Activated CD4-positive, alpha-beta T cell treated with anti-CD3 and anti-CD28 coated beads for 4 hours (primary cell): ENCODE data around the gene LIMS3.
"Not testable (repeated sequence)": the region's sequence is repeated elsewhere in the genome, so short reads cannot be mapped to it uniquely, and the experiment has no call there.

Experiments used
- DNase-seq, 2 donors: peaks; one replicate each; pipeline ENCODE4 v3.0.0-alpha.2; 2020

Gene LIMS3, protein sequence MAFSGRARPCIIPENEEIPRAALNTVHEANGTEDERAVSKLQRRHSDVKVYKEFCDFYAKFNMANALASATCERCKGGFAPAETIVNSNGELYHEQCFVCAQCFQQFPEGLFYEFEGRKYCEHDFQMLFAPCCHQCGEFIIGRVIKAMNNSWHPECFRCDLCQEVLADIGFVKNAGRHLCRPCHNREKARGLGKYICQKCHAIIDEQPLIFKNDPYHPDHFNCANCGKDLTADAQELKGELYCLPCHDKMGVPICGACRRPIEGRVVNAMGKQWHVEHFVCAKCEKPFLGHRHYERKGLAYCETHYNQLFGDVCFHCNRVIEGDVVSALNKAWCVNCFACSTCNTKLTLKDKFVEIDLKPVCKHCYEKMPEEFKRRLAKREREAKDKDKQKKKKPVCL

DNA sequence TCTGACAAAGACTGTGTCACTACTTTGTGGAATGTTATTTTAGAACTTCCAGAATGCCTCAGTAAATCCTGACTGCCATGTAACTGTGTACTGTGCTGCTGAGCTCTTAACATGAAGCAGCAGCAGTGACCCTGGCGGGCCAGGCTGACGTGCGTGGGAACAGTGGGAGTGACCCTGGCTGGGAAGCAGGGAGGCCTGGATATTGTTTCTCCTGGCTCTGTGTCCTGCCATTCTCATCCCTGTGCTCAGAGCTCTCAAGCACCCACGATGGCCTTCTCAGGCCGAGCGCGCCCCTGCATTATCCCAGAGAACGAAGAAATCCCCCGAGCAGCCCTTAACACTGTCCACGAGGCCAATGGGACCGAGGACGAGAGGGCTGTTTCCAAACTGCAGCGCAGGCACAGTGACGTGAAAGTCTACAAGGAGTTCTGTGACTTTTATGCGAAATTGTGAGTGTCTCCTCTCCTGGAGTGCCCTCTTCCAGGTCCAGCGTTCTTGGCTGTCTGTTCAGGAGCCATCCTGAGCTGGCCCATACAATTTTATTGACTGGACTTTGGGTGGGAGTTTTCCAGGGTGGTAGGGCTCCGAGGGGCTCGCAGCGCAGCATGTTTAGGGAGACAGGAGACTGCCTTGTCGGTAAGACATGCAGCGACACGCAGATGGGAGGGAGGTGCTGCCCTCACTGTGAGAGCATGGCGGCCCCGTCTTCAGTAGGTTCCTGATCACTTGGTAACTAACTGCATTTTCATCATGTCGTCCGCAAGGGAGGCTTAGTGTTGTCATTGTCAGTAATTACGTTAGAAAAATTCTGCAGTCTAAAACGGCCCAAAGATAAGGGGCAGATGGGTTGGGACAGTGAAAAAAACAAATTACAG is at the start of gene LIMS3:
TSS of gene LIMS3 (plus strand) at position 227 of the 875 bp plus-strand sequence. CDS start at position 268, 41 bp downstream.
- not testable (repeated sequence) for DNase-seq

DNA sequence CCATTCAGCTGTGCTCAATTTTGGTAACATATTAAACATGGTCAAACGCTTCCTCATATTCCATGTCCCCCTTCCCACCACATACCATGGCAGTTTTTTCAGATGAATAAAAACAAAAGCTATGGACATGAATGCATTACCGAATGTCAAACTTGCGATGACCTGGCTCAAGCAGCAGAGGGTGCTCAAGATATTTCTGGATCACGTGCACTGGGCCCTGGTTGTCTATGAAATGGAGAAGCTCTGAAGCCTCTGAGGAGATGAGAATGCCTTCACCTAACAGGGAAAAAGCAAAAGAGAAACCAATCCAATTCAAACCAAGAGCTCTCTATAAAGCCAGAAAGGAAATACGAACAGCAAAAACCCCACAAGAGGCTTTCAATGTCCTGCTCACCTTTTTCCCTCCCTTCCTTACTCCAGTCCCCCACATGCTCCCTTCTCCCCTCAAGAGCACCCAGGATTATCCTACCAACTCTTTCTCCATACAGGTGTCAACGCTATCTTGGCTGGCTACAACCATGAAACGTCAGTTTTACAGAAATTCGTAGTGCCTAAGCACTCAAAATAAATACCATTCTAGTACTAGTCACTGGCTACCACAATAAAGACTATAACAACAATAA is 27.2 kb upstream of the LIMS3 start:
- not testable (repeated sequence) for DNase-seq

DNA sequence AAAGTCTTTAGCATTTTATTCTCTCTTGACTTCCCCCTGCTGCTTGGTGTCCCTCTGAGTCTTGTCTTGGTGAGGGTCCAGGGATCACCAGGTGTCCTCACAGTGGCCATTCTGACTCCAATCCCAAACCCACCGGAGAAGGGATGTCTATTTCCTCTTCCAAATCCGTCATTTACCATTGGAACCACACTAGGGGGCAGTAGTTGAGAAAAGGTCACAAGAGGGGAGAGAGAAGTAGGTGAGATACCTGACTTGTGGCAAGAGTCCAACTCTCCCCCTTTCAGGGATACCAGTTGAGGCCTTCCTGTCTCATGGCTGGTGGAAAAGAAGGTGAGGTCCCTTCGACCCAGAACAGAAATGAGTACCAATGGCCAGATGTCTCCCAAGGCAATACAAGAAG is 21.9 kb upstream of the LIMS3 start:
- not testable (repeated sequence) for DNase-seq

DNA sequence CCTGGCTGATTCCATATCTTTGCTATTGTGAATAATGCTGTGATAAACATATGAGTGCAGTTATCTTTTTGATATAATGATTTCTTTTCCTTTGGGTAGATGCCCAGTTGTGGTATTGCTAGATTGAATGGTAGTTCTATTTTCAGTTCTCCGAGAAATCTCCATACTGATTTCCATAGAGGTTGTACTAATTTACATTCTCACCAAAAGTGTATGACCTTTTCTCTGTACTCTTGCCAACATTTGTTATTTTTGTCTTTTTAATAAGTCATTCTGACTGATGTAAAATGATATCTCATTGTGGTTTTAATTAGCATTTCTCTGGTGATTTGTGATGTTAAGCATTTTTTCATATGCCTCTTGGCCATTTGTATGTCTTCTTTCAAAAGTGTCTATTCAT is 16.4 kb upstream of the LIMS3 start:
- DNase-seq = not testable (repeated sequence)

DNA sequence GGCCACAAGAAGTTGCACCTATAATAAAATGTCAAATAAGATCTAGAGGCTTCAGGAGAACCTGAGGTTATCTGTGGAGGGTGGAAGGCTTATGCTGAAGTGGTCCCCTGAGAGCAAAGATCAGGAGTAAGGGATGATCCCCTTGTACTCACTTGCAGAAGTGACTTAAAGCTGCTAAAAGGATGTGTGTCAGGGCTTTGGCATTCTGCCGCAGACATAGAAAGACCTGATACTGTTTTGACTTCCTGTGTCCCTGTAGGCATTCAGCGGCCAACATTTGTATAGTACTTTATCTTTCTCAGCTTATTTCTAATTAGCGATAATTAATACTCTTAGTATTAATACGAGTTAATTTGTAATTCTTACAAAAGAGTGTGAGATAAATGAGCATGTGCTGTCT is 10.1 kb upstream of the LIMS3 start:
- not testable (repeated sequence) for DNase-seq

DNA sequence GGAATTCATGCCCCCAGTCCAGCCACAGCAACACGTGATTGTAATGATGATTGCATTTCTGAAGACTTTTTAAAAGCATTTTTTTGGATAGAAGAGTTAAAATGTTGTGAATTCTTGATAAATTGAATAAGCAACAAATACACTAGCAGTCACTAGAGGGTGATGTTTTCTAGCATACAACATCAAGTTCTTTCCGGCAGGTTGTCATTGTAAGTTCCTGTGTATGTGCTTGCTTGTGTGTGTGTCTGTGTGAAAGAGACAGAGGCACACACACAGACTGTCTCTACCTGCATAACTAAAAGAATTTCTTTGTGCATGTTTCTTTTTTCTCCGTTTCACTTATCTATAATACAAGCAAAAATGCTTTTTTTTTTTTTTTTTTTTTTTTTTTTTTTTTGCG is 8.6 kb upstream of the LIMS3 start:
- not testable (repeated sequence) for DNase-seq

DNA sequence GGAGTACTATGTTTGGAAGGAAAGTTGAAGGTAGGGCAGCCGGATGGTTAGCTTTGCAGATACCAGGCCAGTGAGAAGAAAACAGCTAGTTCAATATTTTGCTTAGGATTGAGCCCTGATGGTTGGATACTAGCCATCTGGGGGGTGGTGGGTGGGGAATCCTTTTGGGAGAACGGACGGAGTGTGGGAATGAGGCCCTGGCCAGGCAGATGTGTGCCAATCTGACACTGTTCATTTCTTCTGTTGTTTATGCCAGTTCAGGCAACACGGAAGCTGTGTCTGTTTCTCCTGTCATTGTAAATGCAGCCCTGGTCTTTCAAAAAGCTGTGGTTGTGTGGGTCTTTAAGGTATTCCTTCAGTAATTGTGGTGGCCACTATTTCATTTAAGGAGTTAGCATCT is 7.5 kb upstream of the LIMS3 start:
- DNase-seq = not testable (repeated sequence)

DNA sequence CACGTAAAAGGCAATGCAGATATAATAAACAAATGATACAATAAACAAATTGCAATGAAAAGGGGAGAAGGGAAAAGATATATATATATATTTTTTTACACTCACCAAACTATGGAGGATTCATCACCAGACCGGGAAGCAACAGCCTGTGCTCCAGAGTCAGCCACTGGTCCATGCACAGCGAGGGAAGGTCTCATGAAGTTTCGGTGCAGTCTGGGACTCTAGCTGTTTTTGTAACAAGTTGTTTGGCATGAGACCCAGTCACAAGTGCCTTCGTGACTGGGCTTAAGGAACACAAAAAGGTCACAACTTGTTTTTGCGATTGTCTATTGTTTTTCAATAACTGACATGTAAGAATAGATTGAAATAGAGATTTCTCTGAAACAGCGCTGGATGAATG is 4.8 kb upstream of the LIMS3 start:
- not testable (repeated sequence) for DNase-seq

DNA sequence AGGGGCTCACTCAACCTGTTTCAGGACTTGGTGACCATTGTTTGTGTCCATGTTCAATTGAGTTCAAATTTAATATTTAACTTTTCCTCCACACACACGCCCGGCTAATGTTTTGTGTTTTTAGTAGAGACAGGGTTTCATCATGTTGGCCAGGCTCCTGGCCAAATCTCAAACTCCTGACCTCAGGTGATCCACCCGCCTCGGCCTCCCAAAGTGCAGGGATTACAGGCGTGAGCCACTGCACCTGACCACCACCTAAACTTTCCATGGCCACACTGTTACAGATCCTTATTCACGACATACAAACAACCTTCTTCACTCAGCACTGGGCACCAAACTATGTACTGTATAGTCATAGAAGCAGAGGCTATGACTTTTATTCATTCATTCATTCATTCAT is 4.3 kb upstream of the LIMS3 start:
- not testable (repeated sequence) for DNase-seq

DNA sequence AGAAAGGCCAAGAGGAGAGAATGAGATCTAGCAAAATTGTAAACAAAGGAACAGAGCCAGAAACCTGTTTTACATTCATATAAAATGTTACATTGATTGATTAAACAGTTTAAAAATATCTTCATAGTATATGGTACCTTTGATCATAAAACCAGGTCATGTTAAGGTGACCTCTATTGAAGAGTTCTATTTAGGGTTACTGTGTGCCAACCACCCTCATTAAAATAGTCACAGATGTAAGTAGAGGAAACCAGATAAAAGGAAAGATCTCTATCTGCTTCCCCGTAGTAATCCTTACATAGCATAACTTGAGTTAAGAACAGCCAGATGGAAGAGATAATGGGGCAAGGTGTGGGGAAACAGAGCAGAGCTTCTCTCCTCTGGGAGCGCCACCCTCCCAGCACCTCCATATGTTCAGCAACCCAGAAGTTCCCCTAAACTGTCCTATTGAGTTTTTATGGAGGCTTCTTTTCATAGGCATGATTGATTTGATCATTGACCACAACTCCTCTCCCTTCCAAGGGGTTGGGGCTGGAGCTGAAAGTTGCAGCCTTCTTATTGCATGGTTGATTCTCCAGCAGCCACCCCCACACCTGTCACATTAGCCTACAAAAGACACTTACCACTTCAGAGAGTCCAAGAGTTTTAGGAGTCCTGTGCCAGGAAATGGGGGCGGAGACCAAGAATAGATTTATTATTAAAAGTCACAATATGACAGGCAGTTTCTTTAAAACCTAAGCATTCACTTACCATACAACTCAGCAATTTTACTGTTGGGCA is 3.2 kb upstream of the LIMS3 start:
- DNase-seq = not testable (repeated sequence)

DNA sequence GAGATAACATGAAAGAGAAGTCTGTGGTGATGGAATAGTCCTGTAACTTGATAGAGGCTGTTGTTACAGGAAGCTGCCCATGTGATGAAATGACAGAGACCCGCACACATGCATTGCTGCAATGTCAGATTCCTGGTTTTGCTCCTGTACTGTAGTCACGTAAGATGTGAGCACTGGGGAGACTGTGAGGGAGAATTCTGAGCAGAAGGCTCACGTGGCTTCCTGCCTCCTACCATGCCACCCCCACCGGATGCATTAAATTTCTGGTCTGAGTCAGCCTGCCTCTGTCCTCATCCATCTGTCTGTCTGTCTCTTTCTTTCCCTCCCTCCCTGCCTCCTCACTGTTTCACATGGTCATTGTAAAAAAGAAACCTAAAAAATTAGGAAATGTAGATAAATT is 2.3 kb upstream of the LIMS3 start:
- not testable (repeated sequence) for DNase-seq

DNA sequence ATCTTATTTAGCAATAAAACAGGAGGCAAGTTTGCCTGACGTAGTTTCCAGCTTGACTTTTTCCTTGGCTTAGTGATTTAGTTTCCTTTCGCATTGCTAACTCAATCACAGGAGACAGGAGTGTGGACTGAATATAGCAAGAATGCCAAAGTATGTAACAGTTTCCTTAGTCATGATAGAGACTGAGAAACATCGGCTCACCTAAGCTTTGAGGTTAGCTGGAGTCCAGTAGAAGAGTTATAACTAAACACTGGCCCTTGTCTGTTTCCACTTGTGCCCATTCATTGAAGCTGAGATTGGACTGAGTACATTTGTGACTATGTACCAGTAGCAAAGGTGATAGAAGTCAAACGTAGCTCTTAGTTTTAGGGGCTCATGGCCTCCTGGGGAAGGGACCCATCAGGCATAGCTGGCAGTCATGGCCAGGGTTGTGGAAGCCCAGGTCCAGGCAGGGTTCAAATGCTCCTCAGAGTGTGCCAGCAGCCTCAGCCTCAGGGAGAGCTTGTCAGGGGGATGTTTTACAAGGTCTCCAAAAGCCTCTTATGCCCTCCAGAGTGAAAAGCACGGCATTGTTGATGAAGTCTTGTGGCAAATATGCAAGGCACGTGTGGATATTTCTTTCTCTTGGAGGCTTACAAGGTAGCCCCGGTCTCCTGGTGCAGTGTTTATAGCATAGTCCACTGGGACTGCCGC is 573 bp upstream of the LIMS3 start:
- DNase-seq = not testable (repeated sequence)

DNA sequence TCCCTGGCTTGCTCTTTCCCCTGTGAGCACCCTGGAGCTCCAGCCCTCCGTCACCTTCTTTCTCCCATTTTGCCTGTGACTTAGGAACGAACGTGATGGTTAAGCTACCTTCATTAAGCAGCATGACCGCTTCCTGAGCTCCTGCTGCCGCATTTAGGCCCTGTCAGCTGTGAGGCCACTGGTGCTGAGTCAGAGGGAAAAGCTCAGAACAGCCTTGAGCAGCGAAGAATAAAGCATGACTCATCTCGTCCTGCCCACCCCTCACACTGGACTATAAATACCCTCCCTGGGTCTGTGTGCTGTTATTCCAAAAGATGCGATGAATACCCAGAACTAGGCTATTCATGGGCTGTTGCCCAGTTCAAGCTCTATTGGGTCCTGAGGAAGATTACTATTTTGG is 7.3 kb downstream of the LIMS3 start:
- DNase-seq = not testable (repeated sequence)

DNA sequence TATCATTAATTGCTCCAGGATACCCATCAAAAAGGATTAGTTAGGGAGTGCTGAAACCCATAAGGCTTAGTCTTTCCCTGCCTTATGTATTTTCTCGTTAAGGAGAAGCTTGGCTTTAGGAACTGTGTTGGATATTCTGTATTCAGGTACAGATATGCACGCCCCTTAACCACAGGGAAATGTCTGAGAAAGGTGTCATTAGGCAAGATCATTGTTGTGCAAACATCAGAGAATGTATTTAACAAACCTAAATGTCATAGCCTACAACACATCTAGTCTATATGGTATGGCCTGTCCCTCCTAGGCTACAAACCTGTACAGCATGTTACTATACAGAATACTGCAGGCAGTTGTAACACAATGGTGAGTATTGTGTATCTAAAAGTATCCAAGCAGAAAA is 10.1 kb downstream of the LIMS3 start:
- DNase-seq = not testable (repeated sequence)

DNA sequence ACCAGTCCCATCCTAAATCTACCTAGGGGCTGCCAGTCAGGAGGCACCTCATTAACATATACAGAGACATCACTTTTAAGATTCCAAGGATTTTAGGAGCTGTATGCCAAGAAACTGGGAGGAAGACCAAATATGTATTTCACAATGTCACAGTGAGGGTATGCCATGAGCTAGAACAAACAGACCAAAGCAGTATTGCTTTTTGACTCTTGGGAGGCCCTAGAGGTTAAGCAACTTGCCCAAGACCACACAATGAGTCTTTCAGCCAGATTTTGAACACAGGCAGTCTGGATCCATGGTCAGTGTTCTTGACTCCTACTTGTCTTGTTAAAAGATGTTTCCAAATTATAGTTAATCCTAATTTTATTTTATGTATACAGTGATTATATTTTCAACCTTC is 12.3 kb downstream of the LIMS3 start:
- DNase-seq = not testable (repeated sequence)

DNA sequence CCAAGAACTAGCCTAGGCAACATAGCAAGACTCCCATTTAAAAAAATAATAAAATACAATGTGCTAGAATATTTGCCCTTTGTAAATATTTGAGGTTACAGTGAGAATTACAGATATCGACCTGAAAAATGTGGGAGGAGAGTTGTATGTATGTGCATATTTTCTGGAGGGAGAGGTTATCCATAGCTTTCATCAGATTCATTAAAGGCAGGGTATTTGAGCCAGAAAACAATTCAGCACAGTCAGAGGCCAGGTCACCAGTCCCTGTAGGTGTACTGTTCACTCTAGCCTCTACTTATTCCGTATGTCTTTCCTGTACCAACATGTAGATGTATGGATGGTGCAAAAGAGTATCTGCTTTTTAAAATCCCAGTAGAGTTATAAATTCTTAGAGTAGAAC is 15.4 kb downstream of the LIMS3 start:
- DNase-seq = not testable (repeated sequence)

DNA sequence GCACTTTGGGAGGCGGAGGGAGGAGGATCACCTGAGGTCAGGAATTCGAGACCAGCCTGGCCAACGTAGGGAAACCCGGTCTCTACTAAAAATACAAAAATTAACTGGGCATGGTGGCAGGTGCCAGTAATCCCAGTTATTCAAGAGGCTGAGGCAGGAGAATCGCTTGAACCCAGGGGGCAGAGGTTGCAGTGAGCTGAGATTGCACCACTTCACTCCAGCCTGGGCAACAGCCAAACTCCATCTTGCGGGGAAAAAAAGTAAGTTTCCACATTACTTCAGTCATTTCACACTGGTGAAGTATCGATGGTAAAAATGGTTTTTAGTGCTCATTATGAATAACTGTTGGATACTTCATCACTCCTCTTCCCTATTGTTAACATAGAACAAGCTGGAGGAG is 16.1 kb downstream of the LIMS3 start:
- DNase-seq = not testable (repeated sequence)

DNA sequence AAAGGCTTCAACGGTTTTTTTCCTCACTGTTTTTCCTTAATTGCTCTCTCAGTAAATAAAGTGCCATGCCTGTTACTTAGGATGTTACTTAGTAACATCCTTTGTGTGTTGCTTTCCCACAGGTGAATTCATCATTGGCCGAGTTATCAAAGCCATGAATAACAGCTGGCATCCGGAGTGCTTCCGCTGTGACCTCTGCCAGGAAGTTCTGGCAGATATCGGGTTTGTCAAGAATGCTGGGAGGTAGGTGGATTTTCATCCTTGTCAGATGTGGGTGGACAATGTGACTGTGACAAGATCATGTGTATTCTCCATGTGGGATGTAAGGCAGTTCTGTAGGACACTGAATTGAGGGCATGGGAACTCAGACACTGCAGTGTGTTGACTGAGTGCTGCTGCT is 17.3 kb downstream of the LIMS3 start:
- DNase-seq = not testable (repeated sequence)

DNA sequence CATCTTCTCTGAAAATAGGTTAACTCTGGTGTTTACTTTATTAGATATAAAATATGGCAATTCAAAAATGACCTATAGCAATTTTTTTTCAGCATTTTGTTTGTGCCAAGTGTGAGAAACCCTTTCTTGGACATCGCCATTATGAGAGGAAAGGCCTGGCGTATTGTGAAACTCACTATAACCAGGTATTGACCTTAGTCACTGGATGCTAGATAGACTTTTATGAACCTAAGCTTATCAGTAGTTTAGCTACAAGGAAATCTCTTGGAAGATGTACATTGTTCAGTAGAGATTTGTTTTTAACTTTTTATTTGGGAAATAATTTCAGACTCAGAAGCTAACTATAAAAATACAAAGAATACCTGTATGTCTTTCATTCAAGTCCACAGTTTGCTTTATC is 21.7 kb downstream of the LIMS3 start:
- DNase-seq = not testable (repeated sequence)

DNA sequence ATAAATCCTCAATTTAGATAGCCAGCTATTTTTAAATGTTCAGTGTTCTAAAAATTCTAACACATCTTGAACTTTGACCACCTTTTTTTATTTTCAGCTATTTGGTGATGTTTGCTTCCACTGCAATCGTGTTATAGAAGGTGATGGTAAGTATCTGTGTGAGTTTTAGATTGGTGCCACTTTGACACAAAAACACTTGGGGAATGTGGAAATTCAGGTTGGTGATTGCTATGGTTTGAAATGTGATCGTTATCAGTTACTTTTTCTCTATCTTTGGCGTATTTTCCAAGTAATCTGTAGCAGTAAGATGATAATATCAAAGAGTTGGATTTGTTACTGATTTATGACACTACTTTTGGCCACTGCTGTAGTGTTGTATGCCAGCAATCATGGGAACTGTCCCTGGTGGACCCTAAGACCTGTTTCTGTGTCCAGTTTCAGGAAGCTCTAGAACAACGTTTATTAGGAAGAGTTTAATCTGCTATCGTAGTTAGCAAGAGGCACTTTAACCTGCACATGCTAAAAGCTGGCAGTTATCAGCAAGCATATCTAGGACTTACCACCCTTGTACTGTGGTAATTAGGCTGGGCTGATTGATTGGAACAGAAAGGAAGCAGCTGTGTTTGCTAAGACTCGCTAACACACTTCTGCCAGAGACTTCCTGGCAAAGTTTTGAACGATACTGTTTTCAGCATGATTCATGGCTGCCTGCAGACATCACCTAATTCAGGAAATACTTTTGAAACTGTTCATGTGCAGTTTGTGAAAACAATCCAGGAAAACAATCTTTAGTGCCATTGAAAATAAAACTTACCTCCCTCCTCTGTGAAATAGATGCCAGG is 23.3 kb downstream of the LIMS3 start:
- DNase-seq = not testable (repeated sequence)

DNA sequence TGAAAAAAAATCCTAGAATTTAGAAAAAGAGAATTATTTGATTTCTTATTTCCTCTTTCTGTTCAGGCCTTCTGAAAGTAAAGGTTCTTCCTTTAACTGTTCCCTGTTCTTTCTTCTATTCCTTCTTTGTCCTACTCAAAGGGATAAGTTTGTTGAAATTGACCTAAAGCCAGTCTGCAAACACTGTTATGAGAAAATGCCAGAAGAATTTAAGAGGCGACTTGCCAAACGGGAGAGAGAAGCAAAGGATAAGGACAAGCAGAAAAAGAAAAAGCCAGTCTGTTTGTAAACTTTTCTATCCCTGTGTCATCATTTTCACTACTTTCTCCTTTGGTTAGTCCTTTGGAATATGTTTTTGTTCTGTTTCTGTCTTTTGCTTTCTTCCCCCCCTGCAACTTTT is 26.0 kb downstream of the LIMS3 start:
- not testable (repeated sequence) for DNase-seq
